ENCODE measurements around the gene CCDC167.

DNA sequence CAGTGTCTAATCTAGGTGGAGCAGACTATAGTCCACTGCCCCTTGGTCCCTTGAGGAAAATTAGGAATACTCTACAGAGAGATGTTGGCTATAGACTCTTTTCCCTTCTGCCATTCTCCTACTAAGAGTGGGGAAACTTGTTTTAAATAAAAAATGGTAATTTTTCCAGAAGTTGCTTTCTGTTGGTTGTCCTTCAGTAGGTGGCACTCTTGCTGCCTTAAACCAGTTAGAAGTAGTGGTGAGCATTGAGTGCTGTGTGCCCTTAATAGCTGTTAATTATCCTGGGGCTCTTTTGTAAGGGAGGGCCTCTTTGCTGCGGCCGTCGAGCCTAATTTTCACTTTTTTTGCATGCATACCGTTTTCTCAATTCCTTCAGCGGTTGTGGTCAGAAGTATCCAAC, 63.9 kb downstream of the CCDC167 start:
- TF ChIP-seq CTCF (IDR thresholded peaks at IDR 0.05 in 8 of 11, conservative IDR thresholded peaks at IDR 0.05 in 3 of 11) (no peak), POLR2AphosphoS5 (IDR thresholded peaks at IDR 0.05) (no peak)
